ENCODE data around the gene DCPS.
"Not testable (repeated sequence)": the region's sequence is repeated elsewhere in the genome, so short reads cannot be mapped to it uniquely, and the experiment has no call there.

Gene DCPS

GRCh38 chr11:126303623-126304456 lies at the start of gene DCPS:
Gene DCPS (plus strand): TSS chr11:126304060. CDS start chr11:126304081, 21 bp downstream.
- DNase-seq: peak; percentile 85

GRCh38 chr11:126254819-126255218 lies 49.0 kb upstream of the DCPS start:
- DNase-seq: no peak

GRCh38 chr11:126255507-126255906 lies 48.4 kb upstream of the DCPS start:
- not testable (repeated sequence) for DNase-seq

GRCh38 chr11:126256216-126256615 lies 47.6 kb upstream of the DCPS start:
- DNase-seq: no peak

- no peak for DNase-seq
These were observed 46.7 kb upstream of the DCPS start for GRCh38 chr11:126257144-126257543.

GRCh38 chr11:126257764-126258163 lies 46.1 kb upstream of the DCPS start:
- DNase-seq: no peak

- DNase-seq: no peak
These were observed 41.6 kb upstream of the DCPS start for GRCh38 chr11:126262216-126262615.

- no peak for DNase-seq
These were observed 40.4 kb upstream of the DCPS start for GRCh38 chr11:126263489-126263888.

GRCh38 chr11:126265811-126266210 lies 38.0 kb upstream of the DCPS start:
- DNase-seq: no peak

GRCh38 chr11:126267650-126268049 lies 36.2 kb upstream of the DCPS start:
- no peak for DNase-seq

- no peak for DNase-seq
These were observed 35.5 kb upstream of the DCPS start for GRCh38 chr11:126268361-126268707.

GRCh38 chr11:126268708-126269579 lies 34.9 kb upstream of the DCPS start, which contains the start of the genes FOXRED1 and SRPRA:
Gene FOXRED1 (plus strand): TSS chr11:126269154. CDS start chr11:126269207, 53 bp downstream.
Gene SRPRA (minus strand): TSS chr11:126268895. CDS start chr11:126268804, 91 bp downstream.
- peak; percentile 100 for DNase-seq

GRCh38 chr11:126277322-126277721 lies 26.5 kb upstream of the DCPS start:
- no peak for DNase-seq

GRCh38 chr11:126277780-126278179 lies 26.1 kb upstream of the DCPS start:
- DNase-seq: no peak

GRCh38 chr11:126279191-126279590 lies 24.7 kb upstream of the DCPS start:
- DNase-seq: no peak

GRCh38 chr11:126280595-126280994 lies 23.3 kb upstream of the DCPS start:
- DNase-seq: no peak

- DNase-seq: no peak
These were observed 22.6 kb upstream of the DCPS start for GRCh38 chr11:126281245-126281644.

- DNase-seq: no peak
These were observed 22.1 kb upstream of the DCPS start for GRCh38 chr11:126281666-126282175.

- DNase-seq: peak; percentile 37
These were observed 21.5 kb upstream of the DCPS start for GRCh38 chr11:126282361-126282735.

- peak; percentile 58 for DNase-seq
These were observed 20.9 kb upstream of the DCPS start, which contains the start of gene TIRAP for GRCh38 chr11:126282736-126283591. Gene TIRAP (plus strand): TSS chr11:126283093. CDS start chr11:126290895, 7,802 bp downstream.

- DNase-seq: peak; percentile 84
These were observed 19.0 kb upstream of the DCPS start for GRCh38 chr11:126284829-126285228.

- DNase-seq: no peak
These were observed 15.6 kb upstream of the DCPS start for GRCh38 chr11:126288237-126288636.

Measured in stimulated activated CD4-positive, alpha-beta T cell treated with anti-CD3 and anti-CD28 coated beads, Interleukin-4, amount 100 ng/mL, for 1 hour (primary cell).